Neural cell (in vitro differentiated cells): ENCODE data around the gene CDH4. TPM values are rescaled to one million over a fixed set of nuclear protein-coding genes. Genes with fewer than 3 reads are reported as not detected.

ENCODE experiments used
- H2AFZ ChIP-seq: fragments of 200-600, 300-800 bp; sonication (generic), shearing (Covaris generic); 2 replicates; pipeline ENCODE4 v1.6.0; 2014; ENCODE audit warnings: low read depth, mild to moderate bottlenecking, antibody characterized with exemption, low read length, moderate library complexity
- H3F3A ChIP-seq: fragments of 200-600 bp; shearing (Covaris generic); 2 replicates; pipeline ENCODE4 v1.6.1; 2016; ENCODE audit warnings: mild to moderate bottlenecking, moderate library complexity, mixed read lengths, antibody characterized with exemption, low read length; ENCODE audit not compliant: insufficient read depth, poor library complexity, severe bottlenecking
- H3K27ac ChIP-seq: fragments of 200-600, 300-800 bp; sonication (generic), shearing (Covaris generic); 2 replicates; pipeline ENCODE4 v1.5.1; 2014; ENCODE audit warnings: mild to moderate bottlenecking, low read length, moderate library complexity
- H3K27me3 ChIP-seq: fragments of 300-800, 200-600 bp; sonication (generic), shearing (Covaris generic); 2 replicates; pipeline ENCODE4 v1.6.0; 2014; ENCODE audit warnings: mild to moderate bottlenecking, low read depth, low read length, moderate library complexity; ENCODE audit not compliant: insufficient read depth
- H3K36me3 ChIP-seq: fragments of 300-800, 200-600 bp; sonication (generic), shearing (Covaris generic); 2 replicates; pipeline ENCODE4 v1.5.1; 2014; ENCODE audit warnings: mild to moderate bottlenecking, antibody characterized with exemption, low read length, moderate library complexity; ENCODE audit not compliant: insufficient read depth
- H3K4me2 ChIP-seq: fragments of 300-800, 200-600 bp; sonication (generic), shearing (Covaris generic); 2 replicates; pipeline ENCODE4 v1.6.0; 2014; ENCODE audit warnings: mild to moderate bottlenecking, low read length
- H3K4me3 ChIP-seq: fragments of 300-800, 200-600 bp; sonication (generic), shearing (Covaris generic); 2 replicates; pipeline ENCODE4 v1.5.1; 2014; ENCODE audit warnings: mild to moderate bottlenecking, low read length, moderate library complexity
- H3K79me2 ChIP-seq: fragments of 200-600 bp; shearing (Covaris generic); replicated peaks from 2 replicates; pipeline ENCODE4 v1.6.0; 2014; ENCODE audit warnings: mild to moderate bottlenecking, low read length, moderate library complexity; ENCODE audit not compliant: insufficient read depth
- H3K9ac ChIP-seq: fragments of 300-800, 200-600 bp; sonication (generic), shearing (Covaris generic); 2 replicates; pipeline ENCODE4 v1.6.1; 2016; ENCODE audit warnings: mild to moderate bottlenecking, low read length, mixed read lengths
- H3K9me2 ChIP-seq: fragments of 200-600 bp; shearing (Covaris generic); 2 replicates; pipeline ENCODE4 v1.6.1; 2016; ENCODE audit warnings: mild to moderate bottlenecking, low read length, mixed read lengths; ENCODE audit not compliant: insufficient read depth
- H3K9me3 ChIP-seq: fragments of 200-600, 300-800 bp; sonication (generic), shearing (Covaris generic); 2 replicates; pipeline ENCODE4 v1.6.1; 2016; ENCODE audit warnings: mild to moderate bottlenecking, mixed run types, low read length, moderate library complexity, mixed read lengths
- H4K20me1 ChIP-seq: fragments of 200-600 bp; shearing (Covaris generic); 2 replicates; pipeline ENCODE4 v1.6.1; 2016; ENCODE audit warnings: mild to moderate bottlenecking, mixed run types; ENCODE audit not compliant: insufficient read depth
- EP300 ChIP-seq: fragments of 450-650 bp; conservative IDR thresholded peaks from 2 replicates; pipeline ENCODE4 v1.6.1; 2014; ENCODE audit warnings: antibody characterized with exemption, mild to moderate bottlenecking, moderate library complexity; ENCODE audit not compliant: poor library complexity, severe bottlenecking
- EZH2 ChIP-seq: fragments of 200-600, 300-800 bp; shearing (Covaris generic), sonication (generic); IDR thresholded peaks from 2 replicates; pipeline ENCODE4 v1.6.1; 2014; ENCODE audit warnings: antibody characterized with exemption, low read length, borderline replicate concordance, mild to moderate bottlenecking; ENCODE audit not compliant: insufficient read depth, poor library complexity, severe bottlenecking
- MXI1 ChIP-seq: fragments of 450-650 bp; conservative IDR thresholded peaks from 2 replicates; pipeline ENCODE4 v1.6.1; 2014; ENCODE audit warnings: antibody characterized with exemption, mild to moderate bottlenecking; ENCODE audit not compliant: poor library complexity, severe bottlenecking
- POLR2AphosphoS5 ChIP-seq: IDR thresholded peaks from 2 replicates; pipeline ENCODE4 v1.6.1; 2012
- RAD21 ChIP-seq: fragments of 450-650 bp; conservative IDR thresholded peaks from 2 replicates; pipeline ENCODE4 v1.6.1; 2014; ENCODE audit warnings: antibody characterized with exemption, mild to moderate bottlenecking, moderate library complexity
- SMC3 ChIP-seq: fragments of 450-650 bp; conservative IDR thresholded peaks from 2 replicates; pipeline ENCODE4 v1.6.1; 2014; ENCODE audit warnings: antibody characterized with exemption, mild to moderate bottlenecking, moderate library complexity; ENCODE audit not compliant: poor library complexity
- TAF1 ChIP-seq: IDR thresholded peaks from 2 replicates; pipeline ENCODE4 v1.6.1; 2012; ENCODE audit warnings: low read depth
- polyA plus RNA-seq: library from polyadenylated mRNA; depleted of rRNA; stranded (reverse); fragments of >200 nt; gene quantifications from 2 replicates; pipeline ENCODE4 v1.2.3, GENCODE V29; 2014
- TF ChIP-seq, protein P1 (sequence below): IDR thresholded peaks from 2 replicates; pipeline ENCODE4 v1.6.1; 2012; ENCODE audit warnings: borderline replicate concordance
- TF ChIP-seq, protein P2 (sequence below): fragments of 450-650 bp; IDR thresholded peaks from 2 replicates; pipeline ENCODE4 v1.5.1; 2014; ENCODE audit warnings: antibody characterized with exemption, mild to moderate bottlenecking, moderate library complexity; ENCODE audit not compliant: poor library complexity, severe bottlenecking

Gene CDH4
- polyA plus RNA-seq, 1 donor from 2014 or later = 24.6 TPM

DNA sequence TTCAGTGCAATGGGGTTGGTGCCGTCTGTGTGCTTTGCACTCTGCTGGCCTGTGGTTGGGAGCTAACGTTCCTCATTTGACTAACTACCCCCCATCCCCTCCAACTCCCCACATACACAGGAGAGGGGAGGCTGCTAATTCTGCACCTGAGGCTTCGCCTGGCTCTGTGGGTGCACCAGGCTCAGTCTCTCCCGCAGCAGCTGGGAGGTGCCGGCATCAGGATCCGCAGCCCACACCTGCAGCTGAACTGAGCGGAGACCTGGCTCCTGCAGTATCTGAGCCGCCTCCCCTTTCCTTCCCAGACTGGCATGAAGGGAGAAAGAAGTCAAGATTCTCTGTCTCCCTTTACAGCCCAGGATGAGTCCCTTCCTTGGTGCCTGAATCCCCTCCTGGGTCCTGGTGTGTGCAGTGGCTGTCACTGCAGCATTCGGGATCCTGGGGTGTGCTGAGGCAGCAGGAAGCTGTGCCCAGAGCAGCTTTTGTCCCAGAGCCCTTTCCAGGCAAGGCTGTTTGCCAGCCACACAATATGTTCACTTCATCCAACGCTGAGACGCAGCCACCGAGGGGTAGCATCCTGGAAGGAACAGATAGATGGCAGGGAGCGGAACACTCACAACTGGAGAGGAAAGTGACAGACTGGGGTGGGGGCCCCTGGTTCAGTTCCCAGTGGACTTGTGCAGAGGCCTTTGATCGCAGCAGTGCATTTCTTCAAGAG, 70.2 kb downstream of the CDH4 start:
- H3K4me2 ChIP-seq = no peak overlapping the region
- no peaks in the 10 kb centered on the region for H3K9me3 ChIP-seq
- H3K9me2 ChIP-seq = no peaks in the 10 kb centered on the region
- no peak overlapping the region for H2AFZ ChIP-seq
- no peaks in the 10 kb centered on the region for H3K36me3 ChIP-seq
- no peaks in the 10 kb centered on the region for H3F3A ChIP-seq
- H3K79me2 ChIP-seq = no peaks in the 10 kb centered on the region
- H3K27me3 ChIP-seq = no peaks in the 10 kb centered on the region
- no peak overlapping the region for H3K27ac ChIP-seq
- no peak overlapping the region for H3K9ac ChIP-seq
- no peaks in the 10 kb centered on the region for H4K20me1 ChIP-seq
- TF ChIP-seq MXI1 (no peak), EP300 (no peak), TAF1 (no peak), POLR2AphosphoS5 (no peak), SMC3 (no peak), EZH2 (no peak), RAD21 (no peak)
- TF ChIP-seq, protein P1, sequence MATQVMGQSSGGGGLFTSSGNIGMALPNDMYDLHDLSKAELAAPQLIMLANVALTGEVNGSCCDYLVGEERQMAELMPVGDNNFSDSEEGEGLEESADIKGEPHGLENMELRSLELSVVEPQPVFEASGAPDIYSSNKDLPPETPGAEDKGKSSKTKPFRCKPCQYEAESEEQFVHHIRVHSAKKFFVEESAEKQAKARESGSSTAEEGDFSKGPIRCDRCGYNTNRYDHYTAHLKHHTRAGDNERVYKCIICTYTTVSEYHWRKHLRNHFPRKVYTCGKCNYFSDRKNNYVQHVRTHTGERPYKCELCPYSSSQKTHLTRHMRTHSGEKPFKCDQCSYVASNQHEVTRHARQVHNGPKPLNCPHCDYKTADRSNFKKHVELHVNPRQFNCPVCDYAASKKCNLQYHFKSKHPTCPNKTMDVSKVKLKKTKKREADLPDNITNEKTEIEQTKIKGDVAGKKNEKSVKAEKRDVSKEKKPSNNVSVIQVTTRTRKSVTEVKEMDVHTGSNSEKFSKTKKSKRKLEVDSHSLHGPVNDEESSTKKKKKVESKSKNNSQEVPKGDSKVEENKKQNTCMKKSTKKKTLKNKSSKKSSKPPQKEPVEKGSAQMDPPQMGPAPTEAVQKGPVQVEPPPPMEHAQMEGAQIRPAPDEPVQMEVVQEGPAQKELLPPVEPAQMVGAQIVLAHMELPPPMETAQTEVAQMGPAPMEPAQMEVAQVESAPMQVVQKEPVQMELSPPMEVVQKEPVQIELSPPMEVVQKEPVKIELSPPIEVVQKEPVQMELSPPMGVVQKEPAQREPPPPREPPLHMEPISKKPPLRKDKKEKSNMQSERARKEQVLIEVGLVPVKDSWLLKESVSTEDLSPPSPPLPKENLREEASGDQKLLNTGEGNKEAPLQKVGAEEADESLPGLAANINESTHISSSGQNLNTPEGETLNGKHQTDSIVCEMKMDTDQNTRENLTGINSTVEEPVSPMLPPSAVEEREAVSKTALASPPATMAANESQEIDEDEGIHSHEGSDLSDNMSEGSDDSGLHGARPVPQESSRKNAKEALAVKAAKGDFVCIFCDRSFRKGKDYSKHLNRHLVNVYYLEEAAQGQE = no peak
- TF ChIP-seq, protein P2, sequence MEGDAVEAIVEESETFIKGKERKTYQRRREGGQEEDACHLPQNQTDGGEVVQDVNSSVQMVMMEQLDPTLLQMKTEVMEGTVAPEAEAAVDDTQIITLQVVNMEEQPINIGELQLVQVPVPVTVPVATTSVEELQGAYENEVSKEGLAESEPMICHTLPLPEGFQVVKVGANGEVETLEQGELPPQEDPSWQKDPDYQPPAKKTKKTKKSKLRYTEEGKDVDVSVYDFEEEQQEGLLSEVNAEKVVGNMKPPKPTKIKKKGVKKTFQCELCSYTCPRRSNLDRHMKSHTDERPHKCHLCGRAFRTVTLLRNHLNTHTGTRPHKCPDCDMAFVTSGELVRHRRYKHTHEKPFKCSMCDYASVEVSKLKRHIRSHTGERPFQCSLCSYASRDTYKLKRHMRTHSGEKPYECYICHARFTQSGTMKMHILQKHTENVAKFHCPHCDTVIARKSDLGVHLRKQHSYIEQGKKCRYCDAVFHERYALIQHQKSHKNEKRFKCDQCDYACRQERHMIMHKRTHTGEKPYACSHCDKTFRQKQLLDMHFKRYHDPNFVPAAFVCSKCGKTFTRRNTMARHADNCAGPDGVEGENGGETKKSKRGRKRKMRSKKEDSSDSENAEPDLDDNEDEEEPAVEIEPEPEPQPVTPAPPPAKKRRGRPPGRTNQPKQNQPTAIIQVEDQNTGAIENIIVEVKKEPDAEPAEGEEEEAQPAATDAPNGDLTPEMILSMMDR = no peak
- H3K4me3 ChIP-seq = no peak overlapping the region

DNA sequence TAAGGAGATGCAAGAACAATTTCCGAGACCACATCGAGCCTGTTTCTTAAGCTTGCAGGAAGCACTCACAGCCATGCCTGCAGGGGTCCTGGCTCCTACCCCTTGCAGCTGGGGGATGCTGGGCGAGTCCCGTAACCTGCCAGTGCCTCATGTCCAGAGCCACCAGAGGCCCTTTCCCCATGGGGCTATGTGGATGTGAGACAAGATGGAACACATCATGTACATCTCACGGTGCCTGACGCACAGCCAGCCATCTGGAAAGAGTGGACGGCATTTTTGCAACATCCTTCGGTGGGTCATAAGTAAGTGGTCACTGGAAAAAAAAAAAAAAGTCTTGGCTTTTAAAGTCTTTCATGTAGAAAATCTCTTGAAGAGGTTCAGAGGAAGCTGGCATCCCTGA, 72.8 kb downstream of the CDH4 start:
- no peaks in the 10 kb centered on the region for H3K36me3 ChIP-seq
- H3K79me2 ChIP-seq = no peaks in the 10 kb centered on the region
- H3K27me3 ChIP-seq = no peaks in the 10 kb centered on the region
- no peaks in the 10 kb centered on the region for H3K9me3 ChIP-seq
- H3K4me2 ChIP-seq = no peak overlapping the region
- no peak overlapping the region for H2AFZ ChIP-seq
- H4K20me1 ChIP-seq = no peaks in the 10 kb centered on the region
- no peak overlapping the region for H3K4me3 ChIP-seq
- no peak overlapping the region for H3K27ac ChIP-seq
- no peak overlapping the region for H3K9ac ChIP-seq
- H3K9me2 ChIP-seq = no peaks in the 10 kb centered on the region
- TF ChIP-seq EZH2 = no peak
- no peak for TF ChIP-seq POLR2AphosphoS5
- TF ChIP-seq RAD21 = no peak
- no peak for TF ChIP-seq MXI1
- TF ChIP-seq TAF1 = no peak
- TF ChIP-seq, protein P1 = no peak
- no peak for TF ChIP-seq SMC3
- no peak for TF ChIP-seq EP300
- TF ChIP-seq, protein P2 = no peak
- H3F3A ChIP-seq = no peaks in the 10 kb centered on the region
